LoVo (cell line): ENCODE measurements around the gene MAPK10.
"Not testable (repeated sequence)": the region's sequence is repeated elsewhere in the genome, so short reads cannot be mapped to it uniquely, and the experiment has no call there.

Experiments
- DNase-seq: peaks from one replicate; pipeline ENCODE4 v3.0.0-alpha.2; 2016; ENCODE audit warnings: low spot score

Gene MAPK10

GRCh38 chr4:85967872-85968271 lies 392.0 kb downstream of the MAPK10 start:
- DNase-seq: no peak

- no peak for DNase-seq
These were observed 393.5 kb downstream of the MAPK10 start for GRCh38 chr4:85966373-85966772.

GRCh38 chr4:85965529-85965928 lies 394.3 kb downstream of the MAPK10 start:
- no peak for DNase-seq

GRCh38 chr4:85965017-85965416 lies 394.8 kb downstream of the MAPK10 start:
- DNase-seq: not testable (repeated sequence)

- no peak for DNase-seq
These were observed 395.6 kb downstream of the MAPK10 start for GRCh38 chr4:85964298-85964697.

GRCh38 chr4:85963231-85963630 lies 396.6 kb downstream of the MAPK10 start:
- DNase-seq: no peak

GRCh38 chr4:85961887-85962286 lies 398.0 kb downstream of the MAPK10 start:
- no peak for DNase-seq

- no peak for DNase-seq
These were observed 403.4 kb downstream of the MAPK10 start for GRCh38 chr4:85956293-85956945.

- DNase-seq: no peak
These were observed 404.1 kb downstream of the MAPK10 start for GRCh38 chr4:85955620-85956292.

- DNase-seq: peak; percentile 22
These were observed 406.2 kb downstream of the MAPK10 start for GRCh38 chr4:85953651-85954018.

GRCh38 chr4:85952972-85953650 lies 406.7 kb downstream of the MAPK10 start:
- no peak for DNase-seq

GRCh38 chr4:85952528-85952927 lies 407.3 kb downstream of the MAPK10 start:
- DNase-seq: no peak

GRCh38 chr4:85951099-85951498 lies 408.8 kb downstream of the MAPK10 start:
- DNase-seq: no peak

- DNase-seq: no peak
These were observed 413.0 kb downstream of the MAPK10 start for GRCh38 chr4:85946821-85947220.

- DNase-seq: no peak
These were observed 417.7 kb downstream of the MAPK10 start for GRCh38 chr4:85942107-85942506.

- DNase-seq: no peak
These were observed 419.7 kb downstream of the MAPK10 start for GRCh38 chr4:85940151-85940550.
